ENCODE data around the gene MAB21L4.
"Not testable (repeated sequence)": the region's sequence is repeated elsewhere in the genome, so short reads cannot be mapped to it uniquely, and the experiment has no call there.

The MAB21L4 gene

GRCh38 chr2:240858871-240859270 lies 37.1 kb downstream of the MAB21L4 start:
- DNase-seq (ENCODE audit: low read depth in 2 of 2): no peak

DNA sequence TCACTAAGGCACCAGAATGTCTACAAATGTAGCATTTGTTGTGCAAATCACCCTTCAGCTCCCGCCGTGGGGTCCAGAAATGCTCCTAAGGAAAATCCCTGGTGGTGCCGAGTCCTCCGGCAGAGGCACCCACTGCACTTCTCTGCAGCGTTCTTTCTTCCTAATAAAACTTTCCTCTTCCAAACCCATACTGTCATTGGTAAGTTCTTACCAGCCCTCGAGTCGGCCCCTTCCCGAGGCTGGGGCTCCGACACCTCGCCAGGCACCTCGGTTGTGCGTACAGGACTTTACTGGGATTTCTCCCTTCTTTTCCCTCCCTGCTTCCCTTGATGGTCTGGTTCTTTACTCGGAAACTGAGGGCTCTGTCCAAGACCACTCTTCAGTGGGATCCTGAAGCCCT lies 37.6 kb downstream of the MAB21L4 start:
- no peak for DNase-seq (ENCODE audit: low read depth in 2 of 2)

DNA sequence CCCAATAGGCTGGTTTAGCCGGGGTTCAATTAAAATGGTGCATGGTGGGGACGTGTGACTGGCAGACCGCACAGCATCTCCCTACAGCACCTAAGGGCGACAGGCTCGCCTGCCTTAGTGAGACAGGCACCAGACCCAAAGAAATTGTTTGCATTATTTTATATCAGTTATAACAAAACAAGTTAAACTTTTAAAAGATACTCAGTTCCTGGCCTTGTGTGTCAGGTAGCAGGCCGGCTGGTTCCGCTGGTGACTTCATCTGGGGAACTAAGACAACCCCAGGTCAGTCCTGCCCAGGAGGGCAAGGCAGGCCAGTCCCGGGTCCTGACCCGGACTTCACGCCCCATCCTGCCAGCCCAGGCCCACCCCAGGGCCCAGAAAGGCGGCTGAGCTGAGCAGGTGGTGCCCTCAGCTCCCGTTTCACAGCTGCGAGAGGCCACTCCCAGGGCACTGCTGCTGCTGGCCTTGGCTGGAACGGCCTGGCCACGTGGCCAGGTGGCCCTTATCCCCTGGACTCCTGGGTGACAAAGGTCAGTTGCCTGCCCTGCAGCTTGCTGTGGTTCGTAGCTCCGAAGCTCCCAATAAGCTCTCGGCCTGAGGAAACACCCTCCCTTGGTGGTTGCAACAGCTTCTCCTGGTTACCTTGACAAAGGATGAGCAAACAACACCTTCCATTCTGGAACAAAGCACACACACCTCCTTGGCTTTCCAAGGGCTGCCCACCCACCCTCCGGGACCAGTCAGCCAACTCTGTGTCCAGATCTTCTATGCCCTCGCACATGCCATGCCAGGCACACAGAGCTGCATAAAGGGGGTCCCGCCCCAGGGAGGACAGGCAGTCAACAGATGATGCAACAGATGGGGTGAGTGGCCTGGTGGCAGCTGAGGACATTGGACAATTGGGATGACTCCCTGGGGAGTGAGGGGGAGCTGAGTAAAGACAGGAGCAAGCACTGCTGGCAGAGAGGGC lies 38.6 kb downstream of the MAB21L4 start:
- DNase-seq (ENCODE audit: low read depth in 2 of 2): no peak

GRCh38 chr2:240856151-240856980 lies 39.6 kb downstream of the MAB21L4 start:
- no peak for DNase-seq (ENCODE audit: low read depth in 2 of 2)

DNA sequence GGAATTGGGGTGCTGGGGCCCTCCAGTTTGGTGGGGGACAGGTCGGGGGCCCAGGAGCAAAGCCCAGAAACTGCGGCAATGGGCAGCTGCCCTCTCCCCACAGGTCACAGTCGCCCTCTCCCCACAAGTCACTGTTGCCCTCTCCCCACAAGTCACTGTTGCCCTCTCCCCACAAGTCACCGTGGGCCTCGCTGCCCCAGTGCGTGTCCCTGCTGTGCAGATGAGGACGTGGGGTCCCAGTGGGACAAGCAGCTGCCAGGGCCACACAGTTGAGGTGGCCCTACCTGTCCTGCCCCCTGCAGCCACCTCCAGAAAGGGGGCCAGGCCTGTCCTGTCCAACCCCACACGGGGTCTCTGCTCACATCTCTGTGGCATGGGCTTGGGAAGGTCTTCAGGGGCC lies 40.3 kb downstream of the MAB21L4 start:
- no peak for DNase-seq (ENCODE audit: low read depth in 2 of 2)

GRCh38 chr2:240852671-240853314 lies 43.2 kb downstream of the MAB21L4 start:
- DNase-seq (ENCODE audit: low read depth in 2 of 2): no peak

GRCh38 chr2:240851078-240851991 lies 44.6 kb downstream of the MAB21L4 start:
- peak; percentile 19 to 33 for DNase-seq (ENCODE audit: low read depth in 2 of 2)

GRCh38 chr2:240850756-240851077 lies 45.2 kb downstream of the MAB21L4 start:
- DNase-seq (ENCODE audit: low read depth in 2 of 2): no peak

DNA sequence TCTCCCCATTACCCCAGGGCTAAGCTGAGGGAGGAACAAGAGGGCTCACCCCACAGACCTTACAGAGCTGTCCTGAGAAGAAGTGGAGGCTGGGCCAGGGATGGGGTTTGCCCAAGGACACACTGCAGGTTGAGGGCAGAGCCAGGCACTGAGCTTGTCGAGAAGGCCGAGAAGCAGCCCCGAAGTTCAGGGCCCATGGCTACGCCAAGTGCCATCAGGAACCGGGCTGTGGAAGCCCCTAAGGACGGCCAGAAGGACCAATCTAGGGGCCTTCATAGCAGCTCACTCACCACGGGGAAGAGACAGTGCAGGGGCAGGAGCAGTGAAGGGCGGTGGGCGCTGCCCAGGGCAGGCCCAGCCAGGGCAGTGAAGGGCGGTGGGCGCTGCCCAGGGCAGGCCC lies 45.9 kb downstream of the MAB21L4 start:
- no peak for DNase-seq (ENCODE audit: low read depth in 2 of 2)

- no peak for DNase-seq (ENCODE audit: low read depth in 2 of 2)
Observed at GRCh38 chr2:240848900-240849680, 46.9 kb downstream of the MAB21L4 start.

DNA sequence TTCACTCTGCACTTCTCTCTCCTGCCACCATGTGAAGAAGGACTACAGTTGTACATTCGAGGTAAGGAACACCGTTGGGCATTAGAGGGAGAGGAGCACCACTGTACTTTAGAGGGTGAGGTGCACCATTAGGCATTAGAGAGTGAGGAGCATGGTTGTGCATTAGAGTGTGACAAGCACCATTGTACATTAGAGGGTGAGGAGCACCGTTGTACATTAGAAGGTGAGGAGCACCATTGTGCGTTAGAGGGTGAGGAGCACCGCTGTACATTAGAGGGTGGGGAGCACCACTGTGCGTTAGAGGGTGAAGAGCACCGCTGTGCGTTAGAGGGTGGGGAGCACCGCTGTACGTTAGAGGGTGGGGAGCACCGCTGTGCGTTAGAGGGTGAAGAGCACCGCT lies 48.1 kb downstream of the MAB21L4 start:
- no peak for DNase-seq (ENCODE audit: low read depth in 2 of 2)

GRCh38 chr2:240846873-240847595 lies 48.9 kb downstream of the MAB21L4 start:
- no peak for DNase-seq (ENCODE audit: low read depth in 2 of 2)

- not testable (repeated sequence) for DNase-seq (ENCODE audit: low read depth in 2 of 2)
Observed at GRCh38 chr2:240846309-240846708, 49.6 kb downstream of the MAB21L4 start.

DNA sequence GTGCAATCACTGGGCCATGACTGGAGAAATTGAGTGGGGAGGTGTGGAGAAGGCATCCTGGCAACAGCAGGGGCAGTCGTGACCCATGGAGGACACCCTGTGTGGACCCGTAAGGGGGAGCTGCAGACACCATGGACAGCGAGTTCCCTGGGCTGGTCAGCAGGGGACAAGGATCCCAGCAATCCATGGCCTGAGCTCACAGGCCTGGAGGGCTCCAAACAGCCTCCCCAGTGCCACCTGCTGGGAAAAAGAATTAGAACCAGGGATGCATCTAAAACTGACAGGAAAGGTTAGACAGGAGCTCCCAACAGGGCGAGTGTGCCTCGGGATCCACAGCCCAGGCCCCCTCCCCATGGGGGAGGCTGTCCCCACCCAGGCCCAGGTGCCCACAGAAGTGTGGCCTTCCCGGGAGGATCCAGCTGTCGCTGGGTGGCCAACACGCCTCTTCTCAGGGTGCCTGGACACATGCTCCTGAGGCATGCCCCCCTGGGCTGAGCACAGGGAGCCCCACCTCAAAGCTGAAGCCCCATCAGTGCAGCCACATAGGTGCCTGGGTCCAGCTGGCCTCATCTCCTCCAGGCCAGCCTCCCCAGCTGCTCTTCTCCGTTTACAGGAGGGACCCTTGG lies 55.4 kb downstream of the MAB21L4 start:
- peak in 1 of 2 experiments; percentile 3 for DNase-seq (ENCODE audit: low read depth in 2 of 2)

- no peak for DNase-seq (ENCODE audit: low read depth in 2 of 2)
Observed at GRCh38 chr2:240839152-240840143, 56.5 kb downstream of the MAB21L4 start.

DNA sequence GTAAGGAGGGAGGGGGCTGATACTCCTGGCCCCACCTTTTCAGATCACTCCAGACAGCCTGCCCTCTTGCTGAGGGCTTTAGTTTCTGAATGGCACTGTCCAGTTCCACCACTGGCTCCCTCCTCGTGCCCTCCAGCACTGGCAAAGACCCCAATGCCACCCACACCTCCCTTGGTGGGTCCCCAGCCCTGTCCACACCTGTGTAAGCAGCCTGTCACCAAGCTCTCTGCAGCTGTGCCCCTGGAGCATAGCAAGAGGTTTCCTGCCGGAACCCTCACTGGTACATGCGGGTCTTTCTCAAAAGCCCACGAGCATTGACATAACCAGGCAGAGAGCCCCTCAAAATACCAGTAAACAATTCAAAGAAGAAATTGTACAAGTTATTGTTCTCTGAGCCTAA lies 58.3 kb downstream of the MAB21L4 start:
- no peak for DNase-seq (ENCODE audit: low read depth in 2 of 2)

DNA sequence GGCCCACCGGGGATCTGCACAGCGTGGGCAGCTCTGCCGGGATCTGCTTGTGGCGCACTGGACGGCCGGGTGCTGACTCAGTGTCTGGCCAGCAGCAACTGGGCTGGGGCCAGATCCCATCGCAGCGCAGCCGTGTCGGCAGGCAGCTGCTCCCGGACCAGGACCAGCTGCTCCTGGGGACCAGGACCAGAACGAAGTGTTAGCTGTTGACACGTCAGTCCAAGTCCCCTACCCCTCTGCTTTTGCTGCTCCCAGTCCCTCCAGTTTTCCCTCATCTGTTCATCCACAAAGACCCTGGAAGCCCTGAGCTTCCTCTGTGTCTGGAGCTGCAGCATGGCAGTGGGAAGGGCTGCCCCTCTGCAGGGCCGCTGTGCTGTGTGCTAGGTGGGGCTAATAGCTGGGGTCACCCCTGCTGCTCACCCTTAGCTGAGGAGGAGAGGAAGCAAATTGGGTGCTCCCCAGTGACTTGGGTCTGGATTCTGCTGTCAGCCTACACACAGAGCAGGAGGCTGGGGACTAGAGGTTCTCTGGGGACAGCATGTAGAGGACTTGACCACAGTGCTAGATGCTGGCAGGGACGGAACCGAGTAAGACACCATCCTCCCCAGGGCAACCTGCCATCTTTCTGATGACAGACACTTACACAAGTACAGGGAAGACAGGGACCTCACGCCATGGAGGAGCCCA lies 59.0 kb downstream of the MAB21L4 start:
- DNase-seq (ENCODE audit: low read depth in 2 of 2): no peak
